ENCODE results near the gene SPTBN4. TPM values are rescaled to one million over a fixed set of nuclear protein-coding genes. Genes with fewer than 3 reads are reported as not detected.
"Not testable (repeated sequence)": the region's sequence is repeated elsewhere in the genome, so short reads cannot be mapped to it uniquely, and the experiment has no call there.

SPTBN4 gene
- polyA plus RNA-seq, 6 donors from 2014 or later = not detected

DNA sequence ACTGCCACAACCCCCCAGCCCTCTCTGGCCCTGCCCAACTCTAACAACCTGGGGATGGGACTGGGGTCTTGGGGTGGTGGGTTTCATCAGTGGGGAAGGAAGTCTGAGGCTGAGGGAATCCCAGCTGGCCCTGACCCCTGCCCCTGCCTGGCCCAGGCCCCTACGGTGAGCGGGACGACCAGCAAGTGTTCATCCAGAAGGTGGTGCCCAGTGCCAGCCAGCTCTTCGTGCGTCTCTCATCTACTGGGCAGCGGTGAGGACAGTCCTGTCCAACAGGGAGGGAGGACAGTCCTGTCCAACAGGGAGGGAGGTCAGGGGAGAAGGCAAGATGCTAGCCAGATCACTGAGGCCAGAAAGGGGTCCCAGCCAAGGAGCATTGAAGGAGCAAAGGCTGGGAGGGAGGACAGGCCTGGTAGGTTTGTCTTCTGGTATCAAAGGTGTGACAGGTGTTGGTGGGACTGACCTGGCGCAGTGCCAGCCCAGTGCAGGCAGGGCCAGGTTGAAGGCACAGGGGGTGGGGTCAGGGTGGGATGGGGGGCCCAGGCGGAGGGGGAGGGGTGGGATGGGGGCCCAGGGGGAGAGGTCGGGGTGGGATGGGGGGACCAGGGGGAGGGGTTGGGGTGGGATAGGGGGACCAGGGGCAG, 122.2 kb downstream of the SPTBN4 start:
- Mint-ChIP-seq H3K4me1 (peaks cover 6 to 35% (median 28%) of the 10 kb centered on the region in 3 donors), H3K27ac (peak overlapping the region in 2 of 6 donors; percentile 28 to 47), H3K36me3 (peaks cover 11 to 60% of the 10 kb centered on the region in 2 donors), H3K27me3 (no peaks in the 10 kb centered on the region), H3K4me3 (no peak overlapping the region), H3K9me3 (no peaks in the 10 kb centered on the region)
- ATAC-seq (ENCODE audit: low read depth in 2 of 2) = no peak
- no peak for DNase-seq

DNA sequence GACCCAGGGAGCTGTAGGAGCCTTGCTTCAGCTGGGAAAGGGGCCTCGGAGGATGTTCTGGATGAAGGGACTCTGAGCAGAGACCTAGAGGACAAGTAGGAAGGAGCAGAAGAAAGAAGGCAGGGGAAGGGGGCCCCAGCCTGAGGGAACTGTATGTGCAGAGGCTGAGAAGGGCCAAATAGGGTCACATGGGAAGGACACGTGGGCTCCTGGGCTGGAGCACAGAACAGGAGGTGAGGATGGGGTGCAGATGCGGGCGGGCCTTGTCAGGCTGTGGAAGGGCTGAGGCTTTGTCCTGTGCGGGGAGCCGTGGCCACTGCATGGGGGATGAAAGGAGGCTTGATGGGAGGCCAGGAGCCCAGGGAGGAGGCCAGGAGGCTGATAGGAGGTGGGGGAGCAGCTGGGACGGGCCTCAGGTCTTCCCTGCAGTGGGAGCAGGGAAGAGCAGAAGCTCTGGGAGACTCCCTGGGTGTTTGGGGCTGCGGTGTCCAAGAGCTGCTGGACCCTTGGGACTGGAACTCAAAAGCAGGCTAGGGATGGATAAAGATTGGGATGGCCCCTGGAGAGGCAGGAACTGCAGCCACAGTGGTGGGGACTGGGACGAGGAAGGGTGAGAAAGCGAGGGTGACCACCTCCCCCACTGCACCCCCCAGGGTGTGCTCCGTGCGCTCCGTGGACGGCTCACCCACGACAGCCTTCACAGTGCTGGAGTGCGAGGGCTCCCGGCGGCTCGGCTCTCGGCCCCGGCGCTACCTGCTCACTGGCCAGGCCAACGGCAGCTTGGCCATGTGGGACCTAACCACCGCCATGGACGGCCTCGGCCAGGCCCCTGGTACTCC, 123.0 kb downstream of the SPTBN4 start:
- Mint-ChIP-seq H3K27me3 (peaks cover 0 to 7% (median 0%) of the 10 kb centered on the region in 3 donors), H3K9me3 (no peaks in the 10 kb centered on the region), H3K4me1 (peaks cover under 1 to 33% (median 29%) of the 10 kb centered on the region in 3 donors), H3K4me3 (no peak overlapping the region), H3K27ac (peak overlapping the region in 4 of 6 donors; percentile 28 to 85 (median 78)), H3K36me3 (peaks cover 8 to 56% of the 10 kb centered on the region in 2 donors)
- DNase-seq = no peak
- no peak for ATAC-seq (ENCODE audit: low read depth in 2 of 2)

DNA sequence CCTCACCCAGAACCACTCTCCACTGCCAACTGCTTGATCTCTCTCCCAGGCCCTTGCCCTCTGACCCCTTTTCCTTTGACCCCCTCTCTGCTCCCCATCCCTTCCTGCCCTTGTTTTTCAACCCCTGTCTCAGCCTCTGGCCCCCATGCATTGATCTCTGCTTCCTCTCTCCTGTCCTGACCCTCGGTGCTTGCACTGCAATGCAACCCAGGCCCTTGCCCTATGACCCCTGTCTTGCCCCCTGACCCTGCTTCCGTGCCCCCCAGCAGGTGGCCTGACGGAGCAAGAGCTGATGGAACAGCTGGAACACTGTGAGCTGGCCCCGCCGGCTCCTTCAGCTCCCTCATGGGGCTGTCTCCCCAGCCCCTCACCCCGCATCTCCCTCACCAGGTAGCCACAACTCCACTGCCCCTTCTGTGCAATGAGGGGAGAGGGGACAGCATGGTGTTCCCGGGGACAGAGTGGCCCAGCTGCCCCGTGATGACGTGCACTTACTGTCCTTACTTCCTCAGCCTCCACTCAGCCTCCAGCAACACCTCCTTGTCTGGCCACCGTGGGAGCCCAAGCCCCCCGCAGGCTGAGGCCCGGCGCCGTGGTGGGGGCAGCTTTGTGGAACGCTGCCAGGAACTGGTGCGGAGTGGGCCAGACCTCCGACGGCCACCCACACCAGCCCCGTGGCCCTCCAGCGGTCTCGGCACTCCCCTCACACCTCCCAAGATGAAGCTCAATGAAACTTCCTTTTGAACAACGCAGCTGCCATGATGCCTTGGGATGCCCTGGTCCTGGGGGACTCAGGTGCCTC, 123.9 kb downstream of the SPTBN4 start:
- peaks cover 5 to 53% of the 10 kb centered on the region in 2 donors for H3K36me3 Mint-ChIP-seq
- H3K4me1 Mint-ChIP-seq = peaks cover 0 to 32% (median 28%) of the 10 kb centered on the region in 3 donors
- no peak for ATAC-seq (ENCODE audit: low read depth in 2 of 2)
- H3K9me3 Mint-ChIP-seq = no peaks in the 10 kb centered on the region
- peak overlapping the region in 1 of 6 donors; percentile 9 for H3K27ac Mint-ChIP-seq
- no peak for DNase-seq
- peaks cover 0 to 16% (median 0%) of the 10 kb centered on the region in 3 donors for H3K27me3 Mint-ChIP-seq
- H3K4me3 Mint-ChIP-seq = no peak overlapping the region

DNA sequence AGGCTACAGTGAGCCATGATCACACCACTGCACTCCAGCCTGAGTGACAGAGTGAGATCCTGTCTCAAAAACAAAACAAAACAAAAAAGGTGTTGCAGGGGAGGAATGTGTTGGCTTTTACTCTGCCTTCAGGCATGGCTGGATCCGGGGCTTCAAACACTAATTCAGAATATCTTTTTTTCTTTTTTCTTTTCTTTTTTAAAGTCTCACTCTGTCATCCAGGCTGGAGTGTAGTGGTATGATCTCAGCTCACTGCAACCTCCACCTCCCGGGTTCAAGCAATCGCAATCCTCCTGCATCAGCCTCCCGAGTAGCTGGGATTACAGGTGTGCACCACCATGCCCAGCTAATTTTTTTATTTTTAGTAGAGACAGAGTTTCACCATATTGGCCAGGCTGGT, 124.9 kb downstream of the SPTBN4 start:
- not testable (repeated sequence) for DNase-seq; H3K27ac Mint-ChIP-seq; ATAC-seq (ENCODE audit: low read depth in 2 of 2)

DNA sequence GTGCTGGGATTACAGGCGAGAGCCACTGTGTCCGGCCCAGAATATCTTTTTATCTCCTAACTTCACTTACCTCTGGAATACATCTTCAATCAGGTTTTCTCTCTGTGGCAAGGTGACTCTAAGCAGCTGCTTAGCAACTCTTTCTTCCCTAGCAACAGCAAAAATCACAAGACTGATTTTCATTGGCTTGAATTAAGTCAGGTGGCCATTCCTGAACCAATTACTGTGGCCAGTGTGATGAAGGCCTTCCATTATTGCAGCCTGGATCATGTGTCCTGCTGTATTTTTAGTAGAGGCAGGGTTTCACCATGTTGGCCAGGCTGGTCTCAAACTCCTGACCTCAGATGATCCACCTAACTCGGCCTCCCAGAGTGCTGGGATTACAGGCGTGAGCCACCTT, 125.4 kb downstream of the SPTBN4 start:
- Mint-ChIP-seq H3K36me3 (peaks cover 0 to 39% of the 10 kb centered on the region in 2 donors), H3K9me3 (no peaks in the 10 kb centered on the region), H3K27me3 (peaks cover 0 to 27% (median 8%) of the 10 kb centered on the region in 3 donors), H3K27ac (peak overlapping the region in 1 of 6 donors; percentile 49), H3K4me1 (peaks cover 3 to 25% (median 20%) of the 10 kb centered on the region in 3 donors), H3K4me3 (no peak overlapping the region)
- DNase-seq (no peak), ATAC-seq (ENCODE audit: low read depth in 2 of 2) (peak; percentile 89 to 93)

More for the DNA sequence above, 124.9 kb downstream of the SPTBN4 start:
- H3K4me3 Mint-ChIP-seq, H3K9me3 Mint-ChIP-seq: not testable (repeated sequence)
- Mint-ChIP-seq H3K4me1 (peaks cover 3 to 25% (median 20%) of the 10 kb centered on the region in 3 donors), H3K36me3 (peaks cover 0 to 43% of the 10 kb centered on the region in 2 donors), H3K27me3 (peaks cover 0 to 24% (median 6%) of the 10 kb centered on the region in 3 donors)

DNA sequence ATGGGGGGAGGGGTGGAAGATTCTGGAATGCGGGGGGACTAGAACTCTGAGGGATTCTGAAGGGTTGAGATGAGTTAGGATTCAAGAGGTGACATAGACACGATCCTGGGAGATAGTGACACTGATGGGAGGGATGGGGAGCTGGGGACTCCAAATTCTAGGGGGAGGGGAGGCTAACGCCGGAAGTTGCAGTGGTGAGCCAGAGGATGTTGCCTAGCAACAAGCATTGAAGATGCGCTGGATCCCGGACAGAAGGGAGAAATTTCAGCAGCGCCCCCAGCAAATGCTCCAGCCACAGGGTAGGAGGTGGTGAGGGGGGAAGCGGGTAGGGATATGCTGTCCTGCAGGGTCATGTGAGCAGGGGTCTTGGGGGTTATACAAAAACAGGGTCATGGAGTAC, 127.5 kb downstream of the SPTBN4 start:
- H3K36me3 Mint-ChIP-seq = peaks cover 0 to 22% of the 10 kb centered on the region in 2 donors
- peaks cover 19 to 31% (median 23%) of the 10 kb centered on the region in 3 donors for H3K4me1 Mint-ChIP-seq
- no peak overlapping the region for H3K27ac Mint-ChIP-seq
- ATAC-seq (ENCODE audit: low read depth in 2 of 2) = no peak
- DNase-seq = no peak
- no peaks in the 10 kb centered on the region for H3K9me3 Mint-ChIP-seq
- no peak overlapping the region for H3K4me3 Mint-ChIP-seq
- H3K27me3 Mint-ChIP-seq = peaks cover 14 to 44% (median 23%) of the 10 kb centered on the region in 3 donors

DNA sequence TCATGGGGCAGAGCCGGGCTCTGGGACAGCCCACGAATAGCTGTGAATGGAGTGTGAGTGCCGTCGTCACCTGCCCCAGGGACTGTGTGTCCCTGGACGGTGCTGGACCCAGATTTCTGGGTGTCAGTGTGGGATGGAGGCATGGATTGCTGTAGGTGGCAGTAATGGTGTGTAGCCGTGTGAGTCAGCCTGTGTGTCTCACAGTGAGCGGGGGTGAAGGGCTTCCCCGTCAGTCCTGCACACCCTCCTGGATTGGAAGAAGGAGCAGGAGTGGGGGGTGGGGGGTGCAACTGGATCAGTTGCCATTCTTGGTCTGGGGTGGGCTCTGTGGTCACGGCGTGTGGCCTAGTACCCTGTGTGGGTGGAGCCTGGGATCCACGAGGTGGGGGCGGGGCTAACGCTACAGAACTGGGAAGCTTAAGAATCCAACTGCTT, 127.9 kb downstream of the SPTBN4 start:
- no peak for DNase-seq
- no peak overlapping the region for H3K27ac Mint-ChIP-seq

DNA sequence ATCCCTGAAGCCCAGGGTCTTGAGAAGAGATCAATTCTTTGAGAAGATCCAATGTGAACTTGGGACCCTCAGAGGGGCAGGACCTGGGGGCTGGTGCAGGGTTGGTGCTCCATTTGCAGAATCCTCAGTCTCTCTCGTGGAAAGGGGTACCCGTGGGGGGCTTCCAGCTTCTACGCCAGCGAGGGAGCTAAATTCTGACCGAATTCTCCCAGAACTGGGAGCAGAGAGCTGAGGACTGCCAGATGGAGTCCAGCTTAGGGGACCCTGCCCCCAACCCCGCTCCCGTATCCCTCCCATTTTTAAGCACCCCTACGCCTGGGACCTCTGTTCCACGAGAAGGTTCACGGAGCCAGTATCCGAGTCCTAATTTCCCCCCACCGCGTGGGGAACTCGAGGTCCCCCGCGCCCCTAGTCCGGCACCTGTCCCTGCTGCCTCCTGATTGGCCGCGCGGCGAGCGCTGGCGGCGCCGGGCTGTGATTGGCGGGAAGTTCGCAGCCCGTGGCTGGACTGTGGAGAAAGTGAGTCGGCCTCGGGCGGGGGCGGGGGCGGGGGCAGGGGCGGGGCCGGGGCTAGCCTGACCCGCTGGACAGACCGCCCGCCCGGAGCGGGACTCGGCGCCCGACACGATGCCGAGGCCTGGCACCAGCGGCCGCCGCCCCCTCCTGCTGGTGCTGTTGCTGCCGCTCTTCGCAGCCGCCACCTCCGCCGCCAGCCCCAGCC, 130.0 kb downstream of the SPTBN4 start:
- peaks cover 27 to 62% (median 43%) of the 10 kb centered on the region in 3 donors for H3K27me3 Mint-ChIP-seq
- peaks cover 28 to 34% (median 32%) of the 10 kb centered on the region in 3 donors for H3K4me1 Mint-ChIP-seq
- H3K27ac Mint-ChIP-seq = no peak overlapping the region
- peak overlapping the region in 4 of 8 donors; percentile 20 to 55 (median 40) for H3K4me3 Mint-ChIP-seq
- no peak for DNase-seq
- ATAC-seq (ENCODE audit: low read depth in 2 of 2) = no peak
- no peaks in the 10 kb centered on the region for H3K9me3 Mint-ChIP-seq
- no peaks in the 10 kb centered on the region for H3K36me3 Mint-ChIP-seq

More for the DNA sequence above, 127.9 kb downstream of the SPTBN4 start:
- Mint-ChIP-seq H3K36me3 (peaks cover 0 to 18% of the 10 kb centered on the region in 2 donors), H3K4me1 (peaks cover 22 to 33% (median 24%) of the 10 kb centered on the region in 3 donors), H3K27me3 (peaks cover 18 to 48% (median 27%) of the 10 kb centered on the region in 3 donors), H3K9me3 (no peaks in the 10 kb centered on the region), H3K4me3 (peak overlapping the region in 1 of 8 donors; percentile 41)
- ATAC-seq (ENCODE audit: low read depth in 2 of 2) = no peak

DNA sequence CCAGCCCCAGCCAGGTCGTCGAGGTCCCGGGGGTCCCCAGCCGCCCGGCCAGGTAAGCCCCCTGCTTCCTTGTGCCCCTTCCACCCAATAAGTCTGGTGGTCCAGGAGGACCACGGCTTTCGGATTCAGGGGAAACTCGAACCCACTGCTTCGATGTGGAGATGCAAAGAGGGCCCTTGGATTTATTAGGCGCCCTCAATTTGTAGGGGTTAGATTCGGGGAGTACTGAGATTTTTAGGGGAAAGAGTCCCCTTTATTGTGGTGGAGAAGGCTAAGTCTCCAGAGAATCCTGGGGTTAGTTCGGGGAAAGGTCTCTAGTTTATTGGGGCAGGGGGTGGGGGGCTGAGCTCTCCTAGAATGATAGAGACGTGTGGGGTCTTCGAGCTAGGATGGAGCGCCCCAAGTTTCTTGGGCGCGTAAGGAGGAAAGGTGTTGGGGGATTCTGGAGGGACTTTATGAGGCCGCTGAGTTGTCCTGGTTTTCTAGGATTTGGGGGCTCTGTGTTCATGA, 130.6 kb downstream of the SPTBN4 start:
- DNase-seq (no peak), ATAC-seq (ENCODE audit: low read depth in 2 of 2) (no peak)
- Mint-ChIP-seq H3K9me3 (no peaks in the 10 kb centered on the region), H3K27me3 (peaks cover 27 to 67% (median 49%) of the 10 kb centered on the region in 3 donors), H3K36me3 (no peaks in the 10 kb centered on the region), H3K4me1 (peaks cover 33 to 39% (median 38%) of the 10 kb centered on the region in 3 donors), H3K4me3 (peak overlapping the region; percentile 1 to 90 (median 60)), H3K27ac (peak overlapping the region in 3 of 6 donors; percentile 44 to 86 (median 69))

DNA sequence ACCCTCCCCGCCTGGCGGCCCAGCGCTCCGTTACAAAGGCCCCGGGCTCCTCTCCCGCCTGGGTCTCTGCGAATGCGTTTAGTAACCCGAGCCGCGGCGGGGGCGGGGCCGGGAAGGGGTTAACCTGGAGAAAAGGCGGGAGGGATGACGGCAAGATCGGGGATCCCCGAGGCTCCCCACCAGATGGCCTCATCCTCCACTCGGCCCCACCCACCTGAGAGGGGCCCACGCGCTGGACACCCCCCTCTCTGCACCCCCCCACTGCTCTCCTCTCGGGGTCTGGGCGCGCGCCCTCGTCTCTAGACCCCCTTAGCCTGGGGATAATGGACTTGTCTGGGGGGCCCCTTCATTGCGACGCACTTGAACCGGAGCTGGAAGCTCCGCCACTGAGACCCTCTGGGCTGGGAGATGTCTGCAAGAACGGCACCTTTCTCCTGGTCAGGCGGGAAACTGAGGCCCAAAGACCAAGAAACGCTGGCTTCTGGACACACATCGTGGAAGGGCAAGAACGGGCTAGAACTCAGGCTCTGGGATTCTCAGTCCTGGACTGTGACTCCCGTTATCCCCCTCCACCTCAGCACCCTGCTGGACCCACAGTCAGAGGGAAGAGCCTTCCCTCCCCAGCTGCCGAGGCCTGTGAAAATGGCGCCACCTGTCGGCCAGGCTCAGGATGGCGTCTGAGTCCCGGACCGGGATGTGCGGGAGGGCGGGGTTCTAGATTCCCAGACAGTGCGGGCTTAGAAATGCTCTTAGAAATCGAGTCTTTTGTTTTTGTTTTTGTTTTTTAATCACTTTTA, 131.5 kb downstream of the SPTBN4 start:
- no peaks in the 10 kb centered on the region for H3K9me3 Mint-ChIP-seq
- ATAC-seq (ENCODE audit: low read depth in 2 of 2) (peak; percentile 59 to 65), DNase-seq (peak; percentile 75)
- H3K27me3 Mint-ChIP-seq = peaks cover 27 to 70% (median 49%) of the 10 kb centered on the region in 3 donors
- no peaks in the 10 kb centered on the region for H3K36me3 Mint-ChIP-seq
- H3K4me3 Mint-ChIP-seq = peak overlapping the region in 5 of 8 donors; percentile 24 to 59 (median 43)
- peaks cover 38 to 48% (median 46%) of the 10 kb centered on the region in 3 donors for H3K4me1 Mint-ChIP-seq
- H3K27ac Mint-ChIP-seq = peak overlapping the region in 1 of 6 donors; percentile 69

DNA sequence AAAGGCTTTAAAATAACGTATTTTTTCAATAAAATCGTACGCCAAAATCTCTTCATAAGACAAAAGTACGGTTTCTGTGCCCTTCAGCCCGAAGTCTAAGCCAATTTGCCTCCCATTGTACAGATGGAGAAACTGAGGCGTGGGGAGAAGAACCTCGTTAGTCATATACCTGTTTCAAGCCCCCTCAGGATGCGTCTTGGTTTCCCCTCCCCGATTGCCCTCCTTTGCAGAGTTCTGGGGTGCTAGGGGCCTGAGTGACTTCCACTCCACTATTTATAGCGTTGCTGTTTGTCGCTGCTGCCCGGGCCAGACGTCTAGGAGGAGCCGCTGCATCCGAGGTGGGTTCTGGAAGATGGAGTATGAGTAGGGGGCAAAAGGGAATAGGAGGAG, 132.1 kb downstream of the SPTBN4 start:
- peaks cover 44 to 54% (median 52%) of the 10 kb centered on the region in 3 donors for H3K4me1 Mint-ChIP-seq
- peaks cover 27 to 70% (median 49%) of the 10 kb centered on the region in 3 donors for H3K27me3 Mint-ChIP-seq
- no peak for DNase-seq

More for the DNA sequence above, 132.1 kb downstream of the SPTBN4 start:
- Mint-ChIP-seq H3K36me3 (no peaks in the 10 kb centered on the region), H3K9me3 (peaks cover 0 to 1% (median 0%) of the 10 kb centered on the region in 7 donors), H3K27ac (peak overlapping the region in 1 of 6 donors; percentile 69), H3K4me3 (peak overlapping the region in 5 of 8 donors; percentile 41 to 77 (median 57))
- no peak for ATAC-seq (ENCODE audit: low read depth in 2 of 2)

All from naive B cell (primary cell).